ENCODE results near the gene CHD3.

Gene CHD3

GRCh38 chr17:7903154-7904103, 14.8 kb downstream of the CHD3 start:
- DNase-seq: no peak

- DNase-seq: no peak
Observed at GRCh38 chr17:7909089-7909488, 20.5 kb downstream of the CHD3 start.

- DNase-seq: no peak
Observed at GRCh38 chr17:7910281-7910680, 21.7 kb downstream of the CHD3 start.

GRCh38 chr17:7910711-7911110, 22.1 kb downstream of the CHD3 start:
- no peak for DNase-seq

- no peak for DNase-seq
Observed at GRCh38 chr17:7911116-7911515, 22.5 kb downstream of the CHD3 start.

GRCh38 chr17:7912927-7913524, 24.4 kb downstream of the CHD3 start:
- DNase-seq: peak; percentile 37

- DNase-seq: no peak
Observed at GRCh38 chr17:7915179-7915610, 26.6 kb downstream of the CHD3 start.

- DNase-seq: peak; percentile 93
Observed at GRCh38 chr17:7915611-7916384, 27.2 kb downstream of the CHD3 start, which contains the start of gene RNF227. TSS of gene RNF227 (minus strand) at chr17:7916289. CDS start at chr17:7916195, 94 bp downstream.

- DNase-seq: no peak
Observed at GRCh38 chr17:7916385-7916682, 27.7 kb downstream of the CHD3 start.

- DNase-seq: no peak
Observed at GRCh38 chr17:7916808-7917207, 28.2 kb downstream of the CHD3 start.

- DNase-seq: no peak
Observed at GRCh38 chr17:7922269-7922844, 33.8 kb downstream of the CHD3 start.

GRCh38 chr17:7922845-7923628, 34.4 kb downstream of the CHD3 start:
- peak; percentile 83 for DNase-seq

- no peak for DNase-seq
Observed at GRCh38 chr17:7927596-7927995, 39.0 kb downstream of the CHD3 start.

- peak; percentile 59 for DNase-seq
Observed at GRCh38 chr17:7929158-7930023, 40.8 kb downstream of the CHD3 start, which contains the start of gene KCNAB3. TSS of gene KCNAB3 (minus strand) at chr17:7929856. CDS start at chr17:7929435, 421 bp downstream.

- no peak for DNase-seq
Observed at GRCh38 chr17:7930841-7931631, 42.4 kb downstream of the CHD3 start.

- DNase-seq: peak; percentile 100
Observed at GRCh38 chr17:7931709-7932482, 43.3 kb downstream of the CHD3 start, which contains the start of the genes CNTROB and TRAPPC1. TSS of gene CNTROB (plus strand) at chr17:7932206. CDS start at chr17:7933080, 874 bp downstream. TSS of gene TRAPPC1 (minus strand) at chr17:7931946. CDS start at chr17:7931829, 117 bp downstream.

- no peak for DNase-seq
Observed at GRCh38 chr17:7932483-7932891, 43.9 kb downstream of the CHD3 start.

- DNase-seq: peak; percentile 30
Observed at GRCh38 chr17:7932949-7933348, 44.4 kb downstream of the CHD3 start.

GRCh38 chr17:7935859-7936258, 47.3 kb downstream of the CHD3 start:
- no peak for DNase-seq

Measured in stimulated activated CD4-positive, alpha-beta T cell treated with anti-CD3 and anti-CD28 coated beads, Interleukin-1b, Interleukin-23, amount 100 ng/mL, for 48 hours (primary cell).